ENCODE measurements around the gene SLC35A4. TPM values are rescaled to one million over a fixed set of nuclear protein-coding genes. Genes with fewer than 3 reads are reported as not detected.
"Not testable (repeated sequence)": the region's sequence is repeated elsewhere in the genome, so short reads cannot be mapped to it uniquely, and the experiment has no call there.

The SLC35A4 gene
- total RNA-seq, 1 experiment from 2014 or later = 66.2 TPM

- H3K4me3 ChIP-seq = no peak overlapping the region
- intact Hi-C loops (cut with micrococcal nuclease; ENCODE audit: unreplicated experiment) = no loop called here
- H3K9me3 ChIP-seq (ENCODE audit: insufficient read depth, low read depth) = no peaks in the 10 kb centered on the region
- no TSS peak for BruUV-seq (replicated peaks)
- H3K9me2 ChIP-seq (ENCODE audit: insufficient read depth) = no peaks in the 10 kb centered on the region
- peaks cover 12% of the 10 kb centered on the region; the same call in 1 of the 2 replicates for H3K4me1 ChIP-seq (replicated peaks; ENCODE audit: insufficient read depth)
- ChIA-PET POLR2A (ENCODE audit: unreplicated experiment) (no interaction called here), CTCF (no interaction called here)
- TF ChIP-seq EZH2 (IDR thresholded peaks at IDR 0.05; ENCODE audit: low read depth) (no peak), CTCF (conservative IDR thresholded peaks at IDR 0.05) (no peak)
- H3K4me2 ChIP-seq = no peak overlapping the region
- no peaks in the 10 kb centered on the region for H3F3A ChIP-seq (ENCODE audit: insufficient read depth, low read depth)
- no peak overlapping the region for H3K27ac ChIP-seq
- no peak for DNase-seq
- no peaks in the 10 kb centered on the region for H3K79me2 ChIP-seq (ENCODE audit: low read depth)
- H3K27me3 ChIP-seq (ENCODE audit: insufficient read depth, low read depth) = no peaks in the 10 kb centered on the region
- H3K36me3 ChIP-seq (ENCODE audit: low read depth) = no peaks in the 10 kb centered on the region
- H2AFZ ChIP-seq = no peak overlapping the region
- no peaks in the 10 kb centered on the region for H4K20me1 ChIP-seq (ENCODE audit: insufficient read depth)
Measured at GRCh38 chr5:140575309-140575708, 10.7 kb downstream of the SLC35A4 start.

- Histone ChIP-seq H3K4me2 (no peak overlapping the region), H4K20me1 (ENCODE audit: insufficient read depth) (no peaks in the 10 kb centered on the region), H3K9me3 (ENCODE audit: insufficient read depth, low read depth) (no peaks in the 10 kb centered on the region), H3K4me1 (replicated peaks; ENCODE audit: insufficient read depth) (peaks cover 12% of the 10 kb centered on the region; the same call in 1 of the 2 replicates), H3F3A (ENCODE audit: insufficient read depth, low read depth) (no peaks in the 10 kb centered on the region), H3K79me2 (ENCODE audit: low read depth) (no peaks in the 10 kb centered on the region), H3K27ac (no peak overlapping the region), H2AFZ (no peak overlapping the region; the same call in 1 of the 2 replicates), H3K9me2 (ENCODE audit: insufficient read depth) (no peaks in the 10 kb centered on the region), H3K36me3 (ENCODE audit: low read depth) (no peaks in the 10 kb centered on the region), H3K27me3 (ENCODE audit: insufficient read depth, low read depth) (no peaks in the 10 kb centered on the region), H3K4me3 (no peak overlapping the region)
- intact Hi-C loops (cut with micrococcal nuclease; ENCODE audit: unreplicated experiment) = no loop called here
- no peak for DNase-seq
- no TSS peak for BruUV-seq (replicated peaks)
- ChIA-PET CTCF (no interaction called here), POLR2A (ENCODE audit: unreplicated experiment) (interaction anchor here (0.7 kb wide), 1 partner anchor 123 kb away, joined by 4 read pairs; the partner anchor contains the start of gene ZMAT2)
- no peak for TF ChIP-seq EZH2 (IDR thresholded peaks at IDR 0.05; ENCODE audit: low read depth)
- TF ChIP-seq CTCF (conservative IDR thresholded peaks at IDR 0.05) = no peak
Measured at GRCh38 chr5:140576776-140577201, 12.2 kb downstream of the SLC35A4 start.

GRCh38 chr5:140579188-140579747, 14.6 kb downstream of the SLC35A4 start:
- H3K27me3 ChIP-seq (ENCODE audit: insufficient read depth, low read depth); BruUV-seq (replicated peaks); intact Hi-C loops (cut with micrococcal nuclease; ENCODE audit: unreplicated experiment); H3K4me1 ChIP-seq (replicated peaks; ENCODE audit: insufficient read depth); POLR2A ChIA-PET (ENCODE audit: unreplicated experiment); H3K27ac ChIP-seq; H3K79me2 ChIP-seq (ENCODE audit: low read depth); DNase-seq; H3K4me3 ChIP-seq; H3K4me2 ChIP-seq; H3K36me3 ChIP-seq (ENCODE audit: low read depth); H3K9me2 ChIP-seq (ENCODE audit: insufficient read depth); H3F3A ChIP-seq (ENCODE audit: insufficient read depth, low read depth); H2AFZ ChIP-seq; H4K20me1 ChIP-seq (ENCODE audit: insufficient read depth); H3K9me3 ChIP-seq (ENCODE audit: insufficient read depth, low read depth): not testable (repeated sequence)
- CTCF ChIA-PET = interaction anchor here (1.1 kb wide), 1 partner anchor 14 kb away, joined by 5 read pairs; no protein-coding TSS in a partner anchor
- TF ChIP-seq CTCF (conservative IDR thresholded peaks at IDR 0.05) = peak; percentile 26; the same call in 1 of the 2 replicates

All from PC-9 (cell line).